Endothelial cell of umbilical vein (primary cell): ENCODE data around the gene RALGPS1. TPM values are rescaled to one million over a fixed set of nuclear protein-coding genes. Genes with fewer than 3 reads are reported as not detected.

Experiments
- BruUV-seq: library from RNA; stranded (reverse); fragments of 400-500 nt; replicated peaks from 2 replicates; lab custom pipeline; 2021; lab: Mats Ljungman, UMichigan
- CTCF ChIA-PET: fragments of 300-600, 350-600 bp; sonication (Branson Sonifier 250); formaldehyde crosslinking; loops from one replicate; lab custom pipeline; 2021; ENCODE audit warnings: antibody characterized with exemption, inconsistent platforms; lab: Charles Lee
- POLR2A ChIA-PET: fragments of 300-600, 350-600 bp; sonication (Branson Sonifier 250); formaldehyde crosslinking; loops from one replicate; lab custom pipeline; 2021; ENCODE audit warnings: antibody characterized with exemption, inconsistent platforms; lab: Charles Lee
- DNase-seq: peaks from one replicate; pipeline ENCODE4 v3.0.0-alpha.2; 2011; ENCODE audit warnings: low read depth, low spot score
- FAIRE-seq: peaks from 2 replicates; lab custom pipeline; 2011; peaks lifted over from hg19 to GRCh38; lab: Jason Lieb, UNC
- H2AFZ ChIP-seq: 2 replicates; pipeline ENCODE4 v1.6.0; 2012; ENCODE audit warnings: low read depth, low read length, control low read depth, inconsistent platforms
- H3K27ac ChIP-seq: 2 replicates; pipeline ENCODE4 v1.5.1; 2011; ENCODE audit warnings: low read depth, mild to moderate bottlenecking, control low read depth, low read length, moderate library complexity; ENCODE audit not compliant: insufficient read depth
- H3K27me3 ChIP-seq, 2 experiments: 2 replicates each; pipeline versions ENCODE4 v1.6.0 to v1.6.1; 2011; ENCODE audit warnings: low read length in 2 of 2, mixed read lengths in 1 of 2; ENCODE audit not compliant: control insufficient read depth in 2 of 2, insufficient read depth in 2 of 2
- H3K36me3 ChIP-seq, 2 experiments: 2 replicates in 1 of 2; 3 replicates in 1 of 2; pipeline ENCODE4 v1.5.1; 2011; ENCODE audit warnings: low read length in 2 of 2, mild to moderate bottlenecking in 1 of 2, moderate library complexity in 1 of 2; ENCODE audit not compliant: control insufficient read depth in 2 of 2, insufficient read depth in 2 of 2; ENCODE audit errors: extremely low read depth in 1 of 2
- H3K4me1 ChIP-seq: 3 replicates; pipeline ENCODE4 v1.5.1; 2011; ENCODE audit warnings: mild to moderate bottlenecking, low read length; ENCODE audit not compliant: control insufficient read depth, insufficient read depth; ENCODE audit errors: extremely low read depth
- H3K4me2 ChIP-seq: 2 replicates; pipeline ENCODE4 v1.6.1; 2011; ENCODE audit warnings: low read length, control low read depth, mixed read lengths; ENCODE audit not compliant: insufficient read depth
- H3K4me3 ChIP-seq, 3 experiments: fragments of 200-600 bp in 1 of 3; sonication (generic), shearing (Covaris generic) in 1 of 3; replicated peaks in 1 of 3; 2 replicates each; pipeline ENCODE4 v1.5.1; 2011 to 2016; ENCODE audit warnings: control low read depth in 3 of 3, low read length in 3 of 3, mild to moderate bottlenecking in 2 of 3, inconsistent platforms in 1 of 3, low read depth in 1 of 3, moderate library complexity in 1 of 3; ENCODE audit not compliant: insufficient read depth in 1 of 3
- H3K79me2 ChIP-seq: 2 replicates; pipeline ENCODE4 v1.6.0; 2012; ENCODE audit warnings: low read length, inconsistent platforms; ENCODE audit not compliant: control insufficient read depth, insufficient read depth
- H3K9ac ChIP-seq: replicated peaks from 2 replicates; pipeline ENCODE3; 2011; ENCODE audit warnings: low read length, control low read depth; ENCODE audit not compliant: insufficient read depth; ENCODE audit errors: extremely low read depth
- H3K9me1 ChIP-seq: replicated peaks from 3 replicates; pipeline ENCODE4 v1.6.0; 2011; ENCODE audit warnings: mild to moderate bottlenecking, low read length; ENCODE audit not compliant: control insufficient read depth, insufficient read depth; ENCODE audit errors: extremely low read depth
- H3K9me3 ChIP-seq: replicated peaks from 2 replicates; pipeline ENCODE4 v1.5.1; 2012; ENCODE audit warnings: low read length, inconsistent platforms; ENCODE audit not compliant: control insufficient read depth, insufficient read depth
- H4K20me1 ChIP-seq: replicated peaks from 2 replicates; pipeline ENCODE3; 2011; ENCODE audit warnings: mild to moderate bottlenecking, low read length; ENCODE audit not compliant: control insufficient read depth, insufficient read depth; ENCODE audit errors: extremely low read depth
- CTCF ChIP-seq, 2 donors: IDR thresholded peaks; 1 replicate in 1 of 2; 2 replicates in 1 of 2; pipeline ENCODE4 v1.5.1; 2011; ENCODE audit warnings: low read length in 2 of 2, mild to moderate bottlenecking in 2 of 2, moderate library complexity in 2 of 2, control low read depth in 1 of 2, inconsistent platforms in 1 of 2, low read depth in 1 of 2; ENCODE audit not compliant: insufficient read depth in 1 of 2; ENCODE audit errors: extremely low read depth in 1 of 2
- EZH2 ChIP-seq: IDR thresholded peaks from 2 replicates; pipeline ENCODE4 v1.6.1; 2012; ENCODE audit warnings: borderline replicate concordance, low read depth, mild to moderate bottlenecking, moderate library complexity, low read length, inconsistent platforms; ENCODE audit not compliant: severe bottlenecking
- FOS ChIP-seq: IDR thresholded peaks from 2 replicates; pipeline ENCODE4 v1.6.1; 2011; ENCODE audit warnings: mild to moderate bottlenecking, low read length, moderate library complexity, borderline replicate concordance; ENCODE audit not compliant: insufficient read depth
- MYC ChIP-seq: IDR thresholded peaks from one replicate; pipeline ENCODE4 v1.6.1; 2011; ENCODE audit warnings: mild to moderate bottlenecking, low read depth, low read length
- POLR2AphosphoS5 ChIP-seq: IDR thresholded peaks from 2 replicates; pipeline ENCODE4 v1.6.1; 2012; ENCODE audit warnings: low read depth, mild to moderate bottlenecking, control low read depth, low read length, moderate library complexity; ENCODE audit not compliant: insufficient read depth
- dilution Hi-C: fragments of 300-500 bp; cut with MboI; formaldehyde crosslinking; loops from one replicate; pipeline ENCODE4 v1.15.0; 2019; ENCODE audit warnings: low sequenced_read_pairs; ENCODE audit not compliant: extremely low pct_ligation_motif_present
- intact Hi-C: fragments of 100-400 bp; cut with micrococcal nuclease; formaldehyde crosslinking; loops from one replicate; pipeline ENCODE4 v1.10.0; 2022
- polyA plus RNA-seq, 4 experiments: library from polyadenylated mRNA; depleted of rRNA in 3 of 4; stranded (reverse) in 3 of 4; unstranded in 1 of 4; fragments of >200 nt; gene quantifications; 2 replicates each; pipeline versions ENCODE4 v1.2.1 to v1.2.3, GENCODE V29; 2011 to 2012; ENCODE audit warnings: missing spikeins in 1 of 4
- total RNA-seq: library from RNA; stranded (reverse); gene quantifications from 2 replicates; pipeline ENCODE4 v1.2.3, GENCODE V29; 2021
- TF ChIP-seq, protein P1 (sequence below): IDR thresholded peaks from 2 replicates; pipeline ENCODE4 v1.6.1; 2011; ENCODE audit not compliant: insufficient read depth, insufficient read length

Gene RALGPS1
- total and polyA plus RNA-seq, 2 donors (not counting 3 experiments of a cell fraction or from before 2014, with no cell fraction given), result 3.8 to 5.5 TPM

DNA sequence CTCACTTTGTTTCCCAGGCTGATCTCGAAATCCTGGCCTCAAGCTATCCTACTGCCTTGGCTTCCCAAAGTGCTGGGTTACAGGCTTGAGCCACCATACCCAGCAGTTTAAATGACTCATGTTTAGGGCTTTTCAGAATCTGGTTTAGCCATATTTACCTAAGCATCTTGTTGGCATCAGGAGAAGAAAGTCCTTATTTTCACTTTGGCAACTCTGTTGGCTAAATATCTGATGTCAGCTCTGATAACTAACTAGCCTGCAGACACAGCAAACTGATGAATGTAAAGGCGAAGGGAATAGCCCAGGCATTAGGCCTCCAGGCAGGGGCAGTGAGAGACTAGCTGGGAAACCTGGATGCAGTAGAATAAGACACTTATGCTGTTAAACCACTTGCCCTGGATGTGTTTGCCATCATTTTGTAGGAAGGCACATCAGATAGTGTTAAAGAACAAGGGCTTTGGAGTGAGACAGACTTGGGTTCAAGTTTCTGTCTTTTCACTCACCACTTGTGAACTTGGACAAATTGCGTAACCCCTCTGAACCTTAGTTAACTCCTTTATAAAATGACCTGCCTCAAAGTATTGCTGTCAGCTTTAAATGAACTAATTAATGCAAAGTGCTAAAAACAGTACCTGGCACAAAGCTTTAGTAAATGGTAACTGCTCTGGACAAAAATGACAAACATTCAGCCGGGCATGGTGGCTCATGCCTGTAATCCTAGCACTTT, 315.3 kb downstream of the RALGPS1 start:
- DNase-seq, result no peak
- dilution Hi-C loops, result no loop called here
- Histone ChIP-seq H3K79me2 (no peaks in the 10 kb centered on the region), H3K4me1 (peaks cover 6% of the 10 kb centered on the region), H3K4me2 (no peak overlapping the region), H3K9me3 (no peaks in the 10 kb centered on the region), H3K4me3 (no peak overlapping the region), H3K36me3 (no peaks in the 10 kb centered on the region), H3K27ac (no peak overlapping the region), H2AFZ (no peak overlapping the region), H4K20me1 (no peaks in the 10 kb centered on the region), H3K9ac (no peak overlapping the region), H3K9me1 (no peaks in the 10 kb centered on the region), H3K27me3 (no peaks in the 10 kb centered on the region)
- BruUV-seq, result no TSS peak
- ChIA-PET POLR2A (no interaction called here), CTCF (interaction anchor here (1.1 to 2.0 kb wide), 3 partner anchors 10 to 118 kb away, joined by 3 to 10 read pairs (median 4); no protein-coding TSS in a partner anchor)
- intact Hi-C loops, result loop anchor here (5.0 kb wide), 1 partner anchor 487 kb away; the partner anchor contains the start of genes PTRH1 and TTC16
- TF ChIP-seq FOS (no peak), CTCF (IDR thresholded peaks at IDR 0.05; ENCODE audit: extremely low read depth in 1 of 2, insufficient read depth in 1 of 2, low read depth in 1 of 2, low read length in 2 of 2) (no peak), EZH2 (no peak), POLR2AphosphoS5 (no peak), MYC (no peak)
- TF ChIP-seq, protein P1, sequence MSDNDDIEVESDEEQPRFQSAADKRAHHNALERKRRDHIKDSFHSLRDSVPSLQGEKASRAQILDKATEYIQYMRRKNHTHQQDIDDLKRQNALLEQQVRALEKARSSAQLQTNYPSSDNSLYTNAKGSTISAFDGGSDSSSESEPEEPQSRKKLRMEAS, result no peak
- peak; percentile 26 for FAIRE-seq
